ENCODE measurements around the gene FOXJ1.
A peak's percentile ranks its signal among the peaks of the same experiment; 100 is the strongest.

FOXJ1 gene

GRCh38 chr17:76131692-76132573 lies 9.1 kb downstream of the FOXJ1 start:
- DNase-seq: no peak
- in situ Hi-C loops (cut with HindIII; ENCODE audit: low pct_ligation_motif_present, low pct_unique_long_range_greater_than_20kb, low sequenced_read_pairs): no loop called here

- no peak for DNase-seq
- in situ Hi-C loops (cut with HindIII; ENCODE audit: low pct_ligation_motif_present, low pct_unique_long_range_greater_than_20kb, low sequenced_read_pairs): no loop called here
Measured at GRCh38 chr17:76131051-76131691, 9.9 kb downstream of the FOXJ1 start.

GRCh38 chr17:76130473-76130872 lies 10.6 kb downstream of the FOXJ1 start:
- in situ Hi-C loops (cut with HindIII; ENCODE audit: low pct_ligation_motif_present, low pct_unique_long_range_greater_than_20kb, low sequenced_read_pairs): no loop called here

GRCh38 chr17:76125922-76126321 lies 15.1 kb downstream of the FOXJ1 start:
- in situ Hi-C loops (cut with HindIII; ENCODE audit: low pct_ligation_motif_present, low pct_unique_long_range_greater_than_20kb, low sequenced_read_pairs): no loop called here
- no peak for DNase-seq

More at GRCh38 chr17:76130473-76130872, 10.6 kb downstream of the FOXJ1 start:
- no peak for DNase-seq

GRCh38 chr17:76125391-76125675 lies 15.7 kb downstream of the FOXJ1 start:
- in situ Hi-C loops (cut with HindIII; ENCODE audit: low pct_ligation_motif_present, low pct_unique_long_range_greater_than_20kb, low sequenced_read_pairs): no loop called here
- no peak for DNase-seq

GRCh38 chr17:76124582-76125390 lies 16.3 kb downstream of the FOXJ1 start:
- in situ Hi-C loops (cut with HindIII; ENCODE audit: low pct_ligation_motif_present, low pct_unique_long_range_greater_than_20kb, low sequenced_read_pairs): no loop called here
- DNase-seq: peak; percentile 28

GRCh38 chr17:76123749-76124581 lies 17.1 kb downstream of the FOXJ1 start:
- in situ Hi-C loops (cut with HindIII; ENCODE audit: low pct_ligation_motif_present, low pct_unique_long_range_greater_than_20kb, low sequenced_read_pairs): no loop called here
- DNase-seq: no peak

GRCh38 chr17:76123191-76123499 lies 17.9 kb downstream of the FOXJ1 start:
- in situ Hi-C loops (cut with HindIII; ENCODE audit: low pct_ligation_motif_present, low pct_unique_long_range_greater_than_20kb, low sequenced_read_pairs): no loop called here
- no peak for DNase-seq

GRCh38 chr17:76122431-76123190 lies 18.4 kb downstream of the FOXJ1 start:
- in situ Hi-C loops (cut with HindIII; ENCODE audit: low pct_ligation_motif_present, low pct_unique_long_range_greater_than_20kb, low sequenced_read_pairs): no loop called here
- no peak for DNase-seq

- in situ Hi-C loops (cut with HindIII; ENCODE audit: low pct_ligation_motif_present, low pct_unique_long_range_greater_than_20kb, low sequenced_read_pairs): no loop called here
- DNase-seq: no peak
Measured at GRCh38 chr17:76121932-76122430, 19.1 kb downstream of the FOXJ1 start.

GRCh38 chr17:76120658-76121008 lies 20.4 kb downstream of the FOXJ1 start:
- in situ Hi-C loops (cut with HindIII; ENCODE audit: low pct_ligation_motif_present, low pct_unique_long_range_greater_than_20kb, low sequenced_read_pairs): no loop called here
- no peak for DNase-seq

- no peak for DNase-seq
- in situ Hi-C loops (cut with HindIII; ENCODE audit: low pct_ligation_motif_present, low pct_unique_long_range_greater_than_20kb, low sequenced_read_pairs): no loop called here
Measured at GRCh38 chr17:76119409-76120371, 21.4 kb downstream of the FOXJ1 start.

GRCh38 chr17:76115138-76115754 lies 25.8 kb downstream of the FOXJ1 start:
- in situ Hi-C loops (cut with HindIII; ENCODE audit: low pct_ligation_motif_present, low pct_unique_long_range_greater_than_20kb, low sequenced_read_pairs): no loop called here
- DNase-seq: no peak

- in situ Hi-C loops (cut with HindIII; ENCODE audit: low pct_ligation_motif_present, low pct_unique_long_range_greater_than_20kb, low sequenced_read_pairs): no loop called here
- no peak for DNase-seq
Measured at GRCh38 chr17:76111956-76112355, 29.1 kb downstream of the FOXJ1 start.

GRCh38 chr17:76107509-76107908 lies 33.5 kb downstream of the FOXJ1 start:
- in situ Hi-C loops (cut with HindIII; ENCODE audit: low pct_ligation_motif_present, low pct_unique_long_range_greater_than_20kb, low sequenced_read_pairs): no loop called here
- DNase-seq: peak; percentile 35

GRCh38 chr17:76106703-76107102 lies 34.3 kb downstream of the FOXJ1 start:
- DNase-seq: no peak
- in situ Hi-C loops (cut with HindIII; ENCODE audit: low pct_ligation_motif_present, low pct_unique_long_range_greater_than_20kb, low sequenced_read_pairs): no loop called here

GRCh38 chr17:76104896-76105231 lies 36.2 kb downstream of the FOXJ1 start:
- DNase-seq: no peak
- in situ Hi-C loops (cut with HindIII; ENCODE audit: low pct_ligation_motif_present, low pct_unique_long_range_greater_than_20kb, low sequenced_read_pairs): no loop called here
